Adrenal gland (tissue), 5 donors: ENCODE measurements around the gene ZFP1.
"Not testable (repeated sequence)": the region's sequence is repeated elsewhere in the genome, so short reads cannot be mapped to it uniquely, and the experiment has no call there.

ENCODE experiments used
- CTCF ChIP-seq, 6 experiments: fragments of 450-650 bp in 4 of 6; fragments of 200-600 bp in 2 of 6; sonication (generic) in 1 of 6; IDR thresholded peaks; 1 replicate in 5 of 6; 2 replicates in 1 of 6; pipeline versions ENCODE4 v1.5.1 to v1.8.0; 2016 to 2021; ENCODE audit warnings: antibody characterized with exemption in 6 of 6, mild to moderate bottlenecking in 2 of 6, moderate library complexity in 1 of 6
- POLR2A ChIP-seq, 2 donors: fragments of 450-650 bp; IDR thresholded peaks; one replicate each; pipeline ENCODE4 v1.6.1; 2017; ENCODE audit warnings: antibody characterized with exemption in 2 of 2, mild to moderate bottlenecking in 2 of 2, moderate library complexity in 1 of 2
- donor health status: DM: no; HTN: no; CAD: no.

- not testable (repeated sequence) for TF ChIP-seq POLR2A, CTCF (IDR thresholded peaks at IDR 0.05)
These were observed 57.8 kb downstream of the ZFP1 start for GRCh38 chr16:75205961-75206748.
